Right atrium auricular region (tissue), 2 donors: ENCODE data around the gene PACC1. TPM values are rescaled to one million over a fixed set of nuclear protein-coding genes. Genes with fewer than 3 reads are reported as not detected.

Experiments used
- DNase-seq: peaks from one replicate; pipeline ENCODE4 v3.0.0-alpha.2; 2019; ENCODE audit warnings: low spot score
- H3K27ac ChIP-seq, 2 donors: fragments of 200-600 bp; sonication (generic); 1 replicate in 1 of 2; 2 replicates in 1 of 2; pipeline ENCODE4 v1.5.1; 2016 to 2019
- H3K27me3 ChIP-seq, 2 donors: fragments of 200-600 bp; sonication (generic); one replicate each; pipeline versions ENCODE4 v1.5.1 to v1.6.0; 2017 to 2019
- H3K36me3 ChIP-seq: fragments of 200-600 bp; sonication (generic); one replicate; pipeline ENCODE4 v1.5.1; 2016
- H3K4me1 ChIP-seq, 2 donors: fragments of 200-600 bp; sonication (generic); one replicate each; pipeline versions ENCODE4 v1.5.1 to v1.6.0; 2017 to 2019
- H3K4me3 ChIP-seq, 2 donors: fragments of 200-600 bp; sonication (generic); 1 replicate in 1 of 2; 2 replicates in 1 of 2; pipeline ENCODE4 v1.5.1; 2017 to 2019; ENCODE audit warnings: mild to moderate bottlenecking in 1 of 2, moderate library complexity in 1 of 2
- H3K9me3 ChIP-seq, 2 donors: fragments of 200-600 bp; sonication (generic); one replicate each; pipeline ENCODE4 v1.5.1; 2019
- total RNA-seq, 2 donors: library from RNA; depleted of rRNA; stranded (reverse); fragments of >200 nt; gene quantifications; one replicate each; pipeline ENCODE4 v1.1.0, GENCODE V29; 2016
- TF ChIP-seq, protein P1 (sequence below), 2 donors: fragments of 200-600 bp; sonication (generic); IDR thresholded peaks; one replicate each; pipeline ENCODE4 v1.5.1; 2019; ENCODE audit warnings: antibody characterized with exemption in 2 of 2

PACC1 gene
- 1 to 10 TPM; 2.2 to 3.6 TPM for total RNA-seq

- peak; percentile 93 for DNase-seq
- peak within 1 kb of the TSS; percentile 50 to 59 for H3K27ac ChIP-seq
Observed at GRCh38 chr1:212414328-212415106, at the start of gene PACC1. Gene PACC1 (minus strand): TSS chr1:212414886. CDS start chr1:212414757, 129 bp downstream.

GRCh38 chr1:212463565-212464285 is 49.0 kb upstream of the PACC1 start:
- no peak overlapping the region for H3K27ac ChIP-seq
- TF ChIP-seq, protein P1, sequence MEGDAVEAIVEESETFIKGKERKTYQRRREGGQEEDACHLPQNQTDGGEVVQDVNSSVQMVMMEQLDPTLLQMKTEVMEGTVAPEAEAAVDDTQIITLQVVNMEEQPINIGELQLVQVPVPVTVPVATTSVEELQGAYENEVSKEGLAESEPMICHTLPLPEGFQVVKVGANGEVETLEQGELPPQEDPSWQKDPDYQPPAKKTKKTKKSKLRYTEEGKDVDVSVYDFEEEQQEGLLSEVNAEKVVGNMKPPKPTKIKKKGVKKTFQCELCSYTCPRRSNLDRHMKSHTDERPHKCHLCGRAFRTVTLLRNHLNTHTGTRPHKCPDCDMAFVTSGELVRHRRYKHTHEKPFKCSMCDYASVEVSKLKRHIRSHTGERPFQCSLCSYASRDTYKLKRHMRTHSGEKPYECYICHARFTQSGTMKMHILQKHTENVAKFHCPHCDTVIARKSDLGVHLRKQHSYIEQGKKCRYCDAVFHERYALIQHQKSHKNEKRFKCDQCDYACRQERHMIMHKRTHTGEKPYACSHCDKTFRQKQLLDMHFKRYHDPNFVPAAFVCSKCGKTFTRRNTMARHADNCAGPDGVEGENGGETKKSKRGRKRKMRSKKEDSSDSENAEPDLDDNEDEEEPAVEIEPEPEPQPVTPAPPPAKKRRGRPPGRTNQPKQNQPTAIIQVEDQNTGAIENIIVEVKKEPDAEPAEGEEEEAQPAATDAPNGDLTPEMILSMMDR (IDR thresholded peaks at IDR 0.05): no peak

More at GRCh38 chr1:212414328-212415106, at the start of gene PACC1:
- Histone ChIP-seq H3K9me3 (no peaks in the 10 kb centered on the region), H3K36me3 (peaks cover 9% of the 10 kb centered on the region), H3K4me1 (peaks cover 0 to 14% of the 10 kb centered on the region in 2 donors), H3K4me3 (peak within 1 kb of the TSS; percentile 73 to 86), H3K27me3 (no peaks in the 10 kb centered on the region)
- TF ChIP-seq, protein P1 (IDR thresholded peaks at IDR 0.05): peak in 1 of 2 donors; percentile 42

GRCh38 chr1:212461916-212462660 is 47.4 kb upstream of the PACC1 start:
- no peaks in the 10 kb centered on the region for H3K36me3 ChIP-seq
- no peak overlapping the region for H3K27ac ChIP-seq
- H3K9me3 ChIP-seq: no peaks in the 10 kb centered on the region
- H3K27me3 ChIP-seq: no peaks in the 10 kb centered on the region
- DNase-seq: no peak
- no peaks in the 10 kb centered on the region for H3K4me1 ChIP-seq
- no peak overlapping the region for H3K4me3 ChIP-seq
- TF ChIP-seq, protein P1 (IDR thresholded peaks at IDR 0.05): no peak

More at GRCh38 chr1:212463565-212464285, 49.0 kb upstream of the PACC1 start:
- Histone ChIP-seq H3K9me3 (no peaks in the 10 kb centered on the region), H3K27me3 (no peaks in the 10 kb centered on the region), H3K4me3 (no peak overlapping the region), H3K36me3 (no peaks in the 10 kb centered on the region), H3K4me1 (no peaks in the 10 kb centered on the region)
- DNase-seq: no peak

GRCh38 chr1:212460376-212460775 is 45.7 kb upstream of the PACC1 start:
- H3K27me3 ChIP-seq: no peaks in the 10 kb centered on the region
- H3K4me1 ChIP-seq: peaks cover 0 to 14% of the 10 kb centered on the region in 2 donors
- TF ChIP-seq, protein P1 (IDR thresholded peaks at IDR 0.05): no peak
- H3K36me3 ChIP-seq: no peaks in the 10 kb centered on the region
- H3K4me3 ChIP-seq: no peak overlapping the region
- H3K27ac ChIP-seq: no peak overlapping the region
- no peak for DNase-seq
- H3K9me3 ChIP-seq: no peaks in the 10 kb centered on the region

DNA sequence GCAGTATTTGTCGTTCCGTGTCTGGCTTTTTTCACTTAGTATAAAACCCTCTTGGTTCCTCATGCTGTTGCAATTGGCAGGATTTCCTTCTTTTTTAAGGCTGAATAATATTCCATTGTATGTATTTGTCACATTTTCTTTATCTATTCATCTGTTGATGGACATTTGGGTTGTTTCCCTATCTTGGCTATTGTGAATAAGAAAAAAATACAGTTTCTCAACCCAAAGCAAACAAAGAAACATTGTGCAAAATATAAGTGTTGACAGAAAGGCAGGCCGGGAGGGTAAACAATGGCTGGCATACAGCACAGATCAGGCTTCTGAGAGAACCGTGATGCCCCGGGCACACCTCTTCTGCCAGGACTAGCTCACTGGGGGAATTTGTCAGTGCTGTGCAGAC is 45.0 kb upstream of the PACC1 start:
- Histone ChIP-seq H3K36me3 (no peaks in the 10 kb centered on the region), H3K27ac (no peak overlapping the region), H3K4me1 (peaks cover 0 to 14% of the 10 kb centered on the region in 2 donors), H3K9me3 (no peaks in the 10 kb centered on the region), H3K27me3 (no peaks in the 10 kb centered on the region), H3K4me3 (no peak overlapping the region)
- no peak for DNase-seq
- TF ChIP-seq, protein P1 (IDR thresholded peaks at IDR 0.05): no peak
